ENCODE data around the gene GOLGA3.

GRCh38 chr12:132838410-132839080 is 9.9 kb upstream of the GOLGA3 start:
- TF ChIP-seq CTCF (IDR thresholded peaks at IDR 0.05): no peak
- no peak for TF ChIP-seq POLR2A (IDR thresholded peaks at IDR 0.05)
